Activated gamma-delta T cell treated with Interleukin-2 at 50 U/mL for 16 hours (primary cell): ENCODE data around the gene SYNJ2BP.
A peak's percentile ranks its signal among the peaks of the same experiment; 100 is the strongest.
"Not testable (repeated sequence)": the region's sequence is repeated elsewhere in the genome, so short reads cannot be mapped to it uniquely, and the experiment has no call there.

ENCODE experiments used
- DNase-seq: peaks from one replicate; pipeline ENCODE4 v3.0.0-alpha.2; 2020

The SYNJ2BP gene

GRCh38 chr14:70416725-70417349 is at the start of gene SYNJ2BP:
Gene SYNJ2BP, minus strand, starts transcription at chr14:70417090. Its CDS starts 127 bp downstream, at chr14:70416963.
- peak; percentile 47 for DNase-seq

DNA sequence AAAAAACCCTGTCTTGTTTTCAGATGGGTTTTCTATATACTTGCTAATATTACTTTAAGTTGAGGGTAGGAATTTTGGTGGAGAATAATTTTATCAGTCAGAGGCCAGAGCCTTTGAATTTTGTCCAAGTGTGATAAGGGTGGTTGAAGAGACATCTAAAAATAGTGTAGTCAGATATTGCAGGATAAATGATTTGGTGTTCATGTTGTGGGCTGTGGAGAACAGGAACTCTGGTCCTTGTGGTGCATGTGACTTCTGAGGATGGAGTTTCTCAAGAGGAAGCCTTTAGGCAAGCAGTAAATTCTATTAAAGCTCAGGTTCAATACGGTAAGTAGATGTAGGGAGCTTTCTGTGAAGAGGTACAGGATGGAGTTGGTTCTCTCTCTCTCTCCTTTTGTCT is 37.8 kb upstream of the SYNJ2BP start:
- no peak for DNase-seq

- no peak for DNase-seq
These were observed 35.0 kb upstream of the SYNJ2BP start, which contains the start of gene ADAM21 for GRCh38 chr14:70451874-70452273. Gene ADAM21, plus strand, starts transcription at chr14:70452174. Its CDS starts 5,326 bp downstream, at chr14:70457500.

- no peak for DNase-seq
These were observed 31.9 kb upstream of the SYNJ2BP start for GRCh38 chr14:70448633-70449340.

- no peak for DNase-seq
These were observed 25.9 kb upstream of the SYNJ2BP start for GRCh38 chr14:70442750-70443149.

GRCh38 chr14:70441641-70442040 is 24.8 kb upstream of the SYNJ2BP start:
- DNase-seq, result no peak

DNA sequence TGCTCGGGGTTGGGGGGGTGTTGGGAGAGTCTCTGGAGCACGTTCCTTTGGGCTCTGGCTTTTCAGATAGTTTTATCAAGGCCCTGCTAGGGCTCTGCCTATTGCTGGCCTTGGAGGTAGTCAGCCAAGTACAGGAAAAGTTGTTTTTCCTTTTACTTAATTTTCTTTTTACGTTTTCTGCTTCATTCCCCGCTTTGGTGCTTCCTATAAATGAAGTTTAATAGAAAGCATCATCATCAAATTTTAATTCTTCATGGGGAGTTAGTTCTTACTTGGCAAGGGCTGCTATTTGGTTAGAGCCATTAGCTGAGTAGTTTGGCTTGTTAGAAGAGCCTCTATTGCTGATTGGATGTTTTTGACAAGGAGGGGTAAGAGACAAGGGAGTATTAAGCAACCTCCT is 20.0 kb upstream of the SYNJ2BP start:
- no peak for DNase-seq

- not testable (repeated sequence) for DNase-seq
These were observed 9.7 kb upstream of the SYNJ2BP start for GRCh38 chr14:70426555-70426954.

GRCh38 chr14:70425354-70425753 is 8.5 kb upstream of the SYNJ2BP start:
- no peak for DNase-seq

- DNase-seq, result no peak
These were observed 5.6 kb upstream of the SYNJ2BP start for GRCh38 chr14:70422538-70422937.

DNA sequence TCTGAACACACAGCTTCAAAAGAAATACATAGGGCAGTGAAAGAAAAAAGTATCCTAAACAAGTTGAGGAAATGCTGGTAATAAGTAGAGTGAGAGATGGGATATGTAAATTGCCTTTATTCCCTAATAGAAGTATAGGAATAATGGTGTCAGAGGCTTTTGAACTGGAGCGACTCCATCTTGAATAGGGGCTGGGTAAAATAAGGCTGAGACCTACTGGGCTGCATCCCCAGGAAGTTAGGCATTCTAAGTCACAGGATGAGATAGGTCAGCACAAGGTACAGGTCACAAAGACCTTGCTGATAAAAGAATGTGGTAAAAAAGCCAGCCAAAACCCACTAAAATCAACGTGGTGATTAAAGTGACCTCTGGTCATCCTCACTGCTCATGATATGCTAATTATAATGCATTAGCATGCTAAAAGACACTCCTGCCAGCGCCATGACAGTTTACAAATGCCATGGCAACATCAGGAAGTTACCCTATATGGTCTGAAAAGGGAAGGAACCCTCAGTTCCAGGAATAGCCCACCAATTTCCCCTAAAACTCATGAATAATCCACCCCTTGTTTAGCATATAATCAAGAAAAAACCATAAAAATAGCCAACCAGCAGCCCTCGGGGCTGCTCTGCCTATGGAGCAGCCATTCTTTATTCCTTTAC is 2.5 kb upstream of the SYNJ2BP start:
- DNase-seq, result not testable (repeated sequence)

DNA sequence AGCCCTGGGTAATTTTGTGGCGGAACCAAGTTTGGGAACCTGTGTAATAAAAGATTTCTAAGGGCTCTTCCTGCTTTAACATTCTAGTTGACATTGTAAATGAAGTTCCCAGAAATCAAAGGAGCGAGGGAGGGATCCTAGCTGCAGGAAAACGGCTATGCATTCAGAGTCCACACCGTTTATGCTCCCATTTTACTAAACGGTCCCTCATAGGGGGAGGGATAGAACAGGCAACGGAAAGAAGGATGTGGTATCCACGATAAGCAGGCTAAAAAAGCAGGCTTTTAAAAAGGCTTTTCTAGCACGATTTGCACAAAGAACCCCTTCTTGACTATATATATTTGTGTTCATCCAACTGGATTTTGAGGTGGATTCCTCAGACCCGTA is 559 bp downstream of the SYNJ2BP start:
- no peak for DNase-seq

DNA sequence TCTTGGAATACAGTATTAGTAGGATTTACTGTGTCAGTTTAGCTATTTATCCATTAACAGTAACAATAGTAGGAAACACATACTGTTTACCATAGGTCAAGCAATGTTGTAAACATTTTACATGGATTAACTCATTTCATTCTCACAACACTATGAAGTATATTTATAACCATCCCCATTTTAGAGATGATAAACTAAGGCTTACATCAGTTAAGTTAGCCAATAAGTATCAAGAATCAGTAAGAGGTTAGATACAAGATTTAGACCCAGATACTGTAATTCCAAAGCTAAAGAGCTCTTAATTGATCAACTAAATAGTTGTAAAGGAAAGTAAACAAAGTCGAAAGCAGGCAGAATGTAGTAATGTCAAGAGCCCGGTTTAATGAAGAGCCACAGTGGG is 1.1 kb downstream of the SYNJ2BP start:
- DNase-seq, result no peak

DNA sequence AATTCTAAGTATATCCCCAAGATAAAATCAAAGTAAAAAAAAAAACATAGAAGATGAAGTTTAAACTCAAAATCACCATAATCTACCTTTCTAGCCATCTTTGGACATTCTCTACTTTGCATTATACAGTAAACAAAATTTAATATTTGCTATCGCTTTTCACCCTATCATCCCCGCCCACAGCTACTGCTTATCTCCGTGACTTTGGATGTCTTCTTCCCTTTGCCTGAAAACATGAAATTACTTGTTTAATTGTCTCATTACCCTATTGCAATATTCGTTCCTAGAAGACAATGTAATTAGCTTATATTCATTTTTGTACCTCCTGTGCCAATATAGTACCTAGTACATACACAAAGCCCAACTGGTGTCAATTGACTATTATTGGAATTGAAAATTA is 9.3 kb downstream of the SYNJ2BP start:
- DNase-seq, result no peak

- DNase-seq, result not testable (repeated sequence)
These were observed 10.7 kb downstream of the SYNJ2BP start for GRCh38 chr14:70406216-70406615.

GRCh38 chr14:70403335-70403734 is 13.6 kb downstream of the SYNJ2BP start:
- not testable (repeated sequence) for DNase-seq

- no peak for DNase-seq
These were observed 15.2 kb downstream of the SYNJ2BP start for GRCh38 chr14:70401643-70402042.

DNA sequence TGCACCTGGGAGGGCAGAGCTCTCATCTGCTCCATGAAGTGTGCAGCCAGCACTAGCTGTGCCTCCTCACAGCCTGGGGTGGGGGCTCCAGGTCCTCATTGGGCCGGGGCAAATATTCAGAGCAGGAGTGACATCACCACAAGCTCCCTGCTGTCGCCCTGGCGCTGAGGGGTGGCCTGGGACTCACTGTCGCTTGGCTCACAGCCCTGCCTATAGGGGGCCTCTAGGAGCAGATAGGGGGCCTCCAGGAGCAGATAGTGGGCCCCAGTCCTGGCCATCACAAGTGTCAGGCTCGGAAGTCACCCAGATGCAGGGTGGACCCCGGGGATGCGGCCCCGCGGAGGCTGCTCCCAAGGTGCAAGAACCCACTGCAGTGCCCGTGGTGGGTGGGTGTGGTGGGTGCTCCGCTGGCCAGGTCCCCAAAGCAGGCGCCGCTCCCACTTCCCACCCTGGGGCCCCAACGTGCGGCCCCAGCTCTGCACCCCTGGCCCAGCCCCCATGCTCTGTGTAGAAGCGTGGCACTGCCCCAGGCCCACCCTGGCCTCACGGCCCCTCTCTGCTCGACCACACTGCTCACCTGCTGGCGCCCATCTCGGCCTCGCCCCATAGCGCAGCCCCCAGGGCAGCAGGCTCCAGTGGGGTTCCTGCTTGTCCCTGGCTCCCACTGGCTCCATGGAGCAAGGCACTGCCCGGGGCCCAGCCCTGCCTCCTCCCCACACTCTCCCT is 18.0 kb downstream of the SYNJ2BP start:
- DNase-seq, result no peak

GRCh38 chr14:70398280-70398679 is 18.6 kb downstream of the SYNJ2BP start:
- DNase-seq, result no peak

- no peak for DNase-seq
These were observed 19.1 kb downstream of the SYNJ2BP start for GRCh38 chr14:70397746-70398145.

- no peak for DNase-seq
These were observed 22.1 kb downstream of the SYNJ2BP start for GRCh38 chr14:70394674-70395306.

DNA sequence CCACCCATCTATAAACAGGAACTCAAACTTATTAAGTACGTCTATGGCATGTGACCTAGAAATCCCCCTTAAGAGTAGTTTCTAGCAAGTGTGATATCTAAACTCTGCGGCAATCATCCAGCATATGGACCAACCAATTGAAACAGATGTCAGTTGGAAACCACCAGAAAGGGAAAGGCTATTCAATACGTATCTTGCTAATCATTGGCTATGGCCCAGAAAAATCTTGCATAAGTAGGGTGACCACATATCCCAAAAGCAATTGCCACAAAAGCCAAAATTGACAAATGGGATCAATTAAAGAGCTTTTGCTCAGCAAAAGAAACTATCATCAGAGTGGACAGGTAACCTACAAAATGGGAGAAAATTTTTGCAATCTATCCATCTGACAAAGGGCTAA is 24.2 kb downstream of the SYNJ2BP start:
- DNase-seq, result no peak
